Body of pancreas (tissue), 4 donors: ENCODE results near the gene NKAIN2. TPM values are rescaled to one million over a fixed set of nuclear protein-coding genes. Genes with fewer than 3 reads are reported as not detected.

Experiments
- ATAC-seq: fragments of 150-250 bp; one replicate; pipeline ENCODE4 v1.9.1; 2016
- DNase-seq, 4 donors: peaks; one replicate each; pipeline ENCODE4 v3.0.0-alpha.2; 2019
- H3K27ac ChIP-seq, 4 donors: fragments of 200-600 bp; sonication (generic); 1 replicate in 3 of 4; 2 replicates in 1 of 4; pipeline versions ENCODE4 v1.5.1 to v1.6.1; 2016 to 2019; ENCODE audit warnings: mild to moderate bottlenecking in 1 of 4, mixed read lengths in 1 of 4, moderate library complexity in 1 of 4
- H3K27me3 ChIP-seq, 2 donors: fragments of 200-600 bp; sonication (generic); one replicate each; pipeline ENCODE4 v1.6.0; 2016; ENCODE audit warnings: mild to moderate bottlenecking in 1 of 2
- H3K36me3 ChIP-seq, 2 donors: fragments of 200-600 bp; sonication (generic); replicated peaks in 1 of 2; 2 replicates each; pipeline ENCODE4 v1.5.1; 2016; ENCODE audit warnings: low read depth in 2 of 2; ENCODE audit not compliant: insufficient read depth in 1 of 2
- H3K4me1 ChIP-seq: fragments of 200-600 bp; sonication (generic); one replicate; pipeline ENCODE4 v1.6.0; 2016
- H3K4me3 ChIP-seq, 2 donors: fragments of 200-600 bp; sonication (generic); 1 replicate in 1 of 2; 2 replicates in 1 of 2; pipeline ENCODE4 v1.5.1; 2016 to 2019
- H3K9me3 ChIP-seq, 3 donors: fragments of 200-600 bp; sonication (generic); 1 replicate in 2 of 3; 2 replicates in 1 of 3; pipeline ENCODE4 v1.5.1; 2016
- CTCF ChIP-seq, 7 experiments: fragments of 450-650 bp in 4 of 7; fragments of 200-600 bp in 3 of 7; sonication (generic) in 3 of 7; IDR thresholded peaks; one replicate each; pipeline ENCODE4 v1.5.1; 2016 to 2019; ENCODE audit warnings: antibody characterized with exemption in 7 of 7
- POLR2A ChIP-seq, 3 donors: fragments of 450-650 bp; IDR thresholded peaks; one replicate each; pipeline ENCODE4 v1.6.1; 2016; ENCODE audit warnings: antibody characterized with exemption in 3 of 3, mild to moderate bottlenecking in 2 of 3
- WGBS, 2 donors: methylation state at CpG; one replicate each; pipeline ENCODE4 v1.1.5; 2017; 5-methylcytosine and 5-hydroxymethylcytosine counted together
- intact Hi-C: fragments of 100-400 bp; cut with DNase I; formaldehyde crosslinking; loops from one replicate; pipeline ENCODE4 v1.15.1; 2023
- total RNA-seq, 2 donors: library from RNA; depleted of rRNA; stranded (reverse); fragments of >200 nt; gene quantifications; one replicate each; pipeline ENCODE4 v1.1.0, GENCODE V29; 2016

NKAIN2 gene
- total RNA-seq, 2 donors from 2014 or later: not detected

DNA sequence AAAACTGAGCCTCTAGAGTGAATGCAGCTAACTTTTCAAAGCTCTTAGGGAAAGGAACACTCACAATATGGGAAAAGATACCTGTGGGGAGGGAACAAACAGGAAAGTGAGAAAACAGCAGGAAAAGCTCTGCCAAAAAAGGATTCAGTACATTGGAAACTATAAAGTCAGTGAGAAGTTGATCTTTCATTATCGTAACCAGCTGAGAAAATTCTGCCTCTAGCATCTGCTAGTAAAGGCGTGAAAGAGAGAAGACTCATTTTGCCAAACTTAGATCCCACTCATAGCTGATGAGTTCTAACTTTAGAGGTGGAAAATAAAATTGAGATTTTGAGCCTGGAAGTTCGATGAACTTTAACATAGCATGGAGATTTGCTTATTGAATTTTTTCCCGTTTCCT lies 836.8 kb downstream of the NKAIN2 start:
- no peak for DNase-seq
- ATAC-seq: no peak
- TF ChIP-seq POLR2A (IDR thresholded peaks at IDR 0.05) (no peak), CTCF (IDR thresholded peaks at IDR 0.05) (no peak)
- intact Hi-C loops: no loop called here
- 79 to 85% methylated on average over 4 of the region's 4 CpGs for WGBS, 2 donors
- H3K27ac ChIP-seq: no peak overlapping the region
- no peaks in the 10 kb centered on the region for H3K27me3 ChIP-seq
- no peaks in the 10 kb centered on the region for H3K36me3 ChIP-seq
- no peaks in the 10 kb centered on the region for H3K9me3 ChIP-seq
- H3K4me3 ChIP-seq: no peak overlapping the region
- H3K4me1 ChIP-seq: no peaks in the 10 kb centered on the region

DNA sequence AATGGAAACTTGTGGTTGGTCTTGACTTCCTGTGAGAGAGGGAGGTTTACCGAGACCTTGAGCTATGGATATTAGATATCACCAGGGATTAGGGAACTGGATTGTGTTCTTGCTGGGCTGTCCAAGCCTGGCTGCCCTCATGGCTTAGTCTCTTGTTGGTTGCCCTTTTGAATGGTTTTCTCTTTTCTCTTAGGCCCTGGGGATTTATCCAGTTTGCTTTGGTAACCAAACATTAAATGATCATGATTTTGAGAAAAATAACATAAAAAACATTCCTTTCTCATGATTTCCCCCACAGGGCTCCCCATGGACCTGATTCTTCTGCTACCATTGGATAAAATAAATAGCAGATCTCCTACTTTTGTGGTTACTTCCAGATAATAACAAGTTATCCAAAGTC lies 852.2 kb downstream of the NKAIN2 start:
- H3K4me1 ChIP-seq: no peaks in the 10 kb centered on the region
- no peaks in the 10 kb centered on the region for H3K27me3 ChIP-seq
- 60 to 61% methylated on average over 1 of the region's 1 CpG for WGBS, 2 donors
- no peak for ATAC-seq
- no peak overlapping the region for H3K27ac ChIP-seq
- DNase-seq: no peak
- TF ChIP-seq CTCF (IDR thresholded peaks at IDR 0.05): no peak
- TF ChIP-seq POLR2A (IDR thresholded peaks at IDR 0.05): no peak
- H3K36me3 ChIP-seq: no peaks in the 10 kb centered on the region
- H3K9me3 ChIP-seq: no peaks in the 10 kb centered on the region
- intact Hi-C loops: no loop called here
- H3K4me3 ChIP-seq: no peak overlapping the region

- DNase-seq: no peak
- no peak for ATAC-seq
- no peak for TF ChIP-seq POLR2A (IDR thresholded peaks at IDR 0.05)
- intact Hi-C loops: no loop called here
- no peak overlapping the region for H3K27ac ChIP-seq
- no peak overlapping the region for H3K4me3 ChIP-seq
- 80 to 87% methylated on average over 8 of the region's 8 CpGs for WGBS, 2 donors
- no peaks in the 10 kb centered on the region for H3K27me3 ChIP-seq
- H3K9me3 ChIP-seq: no peaks in the 10 kb centered on the region
- no peaks in the 10 kb centered on the region for H3K4me1 ChIP-seq
- H3K36me3 ChIP-seq: no peaks in the 10 kb centered on the region
Measured at GRCh38 chr6:124658053-124658452, 854.4 kb downstream of the NKAIN2 start.

DNA sequence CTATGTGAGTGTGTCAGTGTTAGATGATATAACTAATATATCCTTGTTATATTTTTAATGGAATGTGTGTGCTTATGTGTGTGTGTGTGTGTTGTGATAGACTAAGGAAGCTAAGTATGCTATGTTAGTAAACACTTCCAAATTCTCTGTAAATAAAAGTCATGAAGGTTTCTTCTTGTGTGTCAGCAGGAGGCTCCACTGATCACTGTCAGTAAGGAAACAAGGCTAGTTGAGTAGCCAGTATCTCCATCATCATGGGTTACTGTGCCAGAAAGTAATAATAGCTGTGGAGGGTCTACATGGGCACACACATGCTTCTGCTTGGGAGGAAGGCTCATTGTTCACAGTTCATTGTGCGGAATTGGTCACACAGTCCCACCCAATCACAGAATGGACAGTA lies 855.8 kb downstream of the NKAIN2 start:
- H3K4me3 ChIP-seq: no peak overlapping the region
- TF ChIP-seq CTCF (IDR thresholded peaks at IDR 0.05) (no peak), POLR2A (IDR thresholded peaks at IDR 0.05) (no peak)
- H3K27ac ChIP-seq: no peak overlapping the region
- intact Hi-C loops: no loop called here
- no peak for DNase-seq
- no peaks in the 10 kb centered on the region for H3K27me3 ChIP-seq
- no peak for ATAC-seq
- no peaks in the 10 kb centered on the region for H3K36me3 ChIP-seq
- no peaks in the 10 kb centered on the region for H3K4me1 ChIP-seq
- H3K9me3 ChIP-seq: no peaks in the 10 kb centered on the region
- WGBS, 2 donors: 71 to 78% methylated on average over 1 of the region's 1 CpG

DNA sequence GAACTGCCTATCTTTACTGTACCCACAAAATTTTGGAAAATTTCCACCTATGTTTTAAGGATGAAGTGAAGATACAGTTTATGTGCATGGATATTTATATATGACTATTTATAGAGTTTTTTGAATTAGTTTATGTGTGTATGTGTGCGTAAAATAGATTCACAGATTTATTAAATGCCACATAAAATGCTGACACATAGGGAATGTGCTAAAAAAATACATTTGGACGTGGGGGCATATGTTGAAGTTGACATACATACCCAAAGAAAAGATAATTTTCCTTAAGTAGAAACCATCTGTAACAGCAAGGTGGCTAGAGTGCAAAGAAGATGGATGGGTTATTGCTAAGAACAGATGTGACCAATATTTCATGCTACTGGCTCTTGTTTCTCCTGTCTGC lies 856.5 kb downstream of the NKAIN2 start:
- DNase-seq: no peak
- H3K9me3 ChIP-seq: no peaks in the 10 kb centered on the region
- H3K4me3 ChIP-seq: no peak overlapping the region
- ATAC-seq: no peak
- no peaks in the 10 kb centered on the region for H3K4me1 ChIP-seq
- WGBS, 2 donors: 41 to 58% methylated on average over 2 of the region's 2 CpGs
- H3K27ac ChIP-seq: no peak overlapping the region
- no peak for TF ChIP-seq CTCF (IDR thresholded peaks at IDR 0.05)
- intact Hi-C loops: no loop called here
- no peaks in the 10 kb centered on the region for H3K27me3 ChIP-seq
- H3K36me3 ChIP-seq: no peaks in the 10 kb centered on the region
